ENCODE measurements around the gene C2orf92.

The C2orf92 gene

GRCh38 chr2:97739020-97739892 lies 69.7 kb downstream of the C2orf92 start:
- Histone ChIP-seq H3K27ac (no peak overlapping the region), H3K9me3 (ENCODE audit: low read depth, low read length) (no peaks in the 10 kb centered on the region), H3K4me3 (no peak overlapping the region), H3K9ac (ENCODE audit: insufficient read length) (no peak overlapping the region), H3K36me3 (ENCODE audit: insufficient read depth, low read length) (no peaks in the 10 kb centered on the region)
- no peak for DNase-seq (ENCODE audit: low read depth, low spot score)
- TF ChIP-seq POLR2AphosphoS5 (IDR thresholded peaks at IDR 0.05; ENCODE audit: borderline replicate concordance, low read depth, low read length) (no peak), EZH2 (IDR thresholded peaks at IDR 0.05) (no peak), FOXP2 (optimal IDR thresholded peaks at IDR 0.05; ENCODE audit: control extremely low read depth, extremely low read length, insufficient read depth) (no peak)

GRCh38 chr2:97739893-97740245 lies 70.4 kb downstream of the C2orf92 start:
- DNase-seq (ENCODE audit: low read depth, low spot score) = no peak
- Histone ChIP-seq H3K9me3 (ENCODE audit: low read depth, low read length) (no peaks in the 10 kb centered on the region), H3K9ac (ENCODE audit: insufficient read length) (no peak overlapping the region), H3K36me3 (ENCODE audit: insufficient read depth, low read length) (no peaks in the 10 kb centered on the region), H3K4me3 (no peak overlapping the region), H3K27ac (no peak overlapping the region)
- TF ChIP-seq EZH2 (IDR thresholded peaks at IDR 0.05) = no peak
- no peak for TF ChIP-seq POLR2AphosphoS5 (IDR thresholded peaks at IDR 0.05; ENCODE audit: borderline replicate concordance, low read depth, low read length)
- no peak for TF ChIP-seq FOXP2 (optimal IDR thresholded peaks at IDR 0.05; ENCODE audit: control extremely low read depth, extremely low read length, insufficient read depth)

- Histone ChIP-seq H3K4me3 (no peak overlapping the region), H3K9ac (ENCODE audit: insufficient read length) (no peak overlapping the region), H3K27ac (no peak overlapping the region), H3K9me3 (ENCODE audit: low read depth, low read length) (no peaks in the 10 kb centered on the region), H3K36me3 (ENCODE audit: insufficient read depth, low read length) (no peaks in the 10 kb centered on the region)
- TF ChIP-seq EZH2 (IDR thresholded peaks at IDR 0.05) (no peak), FOXP2 (optimal IDR thresholded peaks at IDR 0.05; ENCODE audit: control extremely low read depth, extremely low read length, insufficient read depth) (no peak), POLR2AphosphoS5 (IDR thresholded peaks at IDR 0.05; ENCODE audit: borderline replicate concordance, low read depth, low read length) (no peak)
- no peak for DNase-seq (ENCODE audit: low read depth, low spot score)
Observed at GRCh38 chr2:97740590-97741182, 71.2 kb downstream of the C2orf92 start.

- DNase-seq (ENCODE audit: low read depth, low spot score) = no peak
- Histone ChIP-seq H3K9ac (ENCODE audit: insufficient read length) (no peak overlapping the region), H3K9me3 (ENCODE audit: low read depth, low read length) (no peaks in the 10 kb centered on the region), H3K36me3 (ENCODE audit: insufficient read depth, low read length) (no peaks in the 10 kb centered on the region), H3K4me3 (no peak overlapping the region), H3K27ac (no peak overlapping the region)
- TF ChIP-seq FOXP2 (optimal IDR thresholded peaks at IDR 0.05; ENCODE audit: control extremely low read depth, extremely low read length, insufficient read depth) (no peak), EZH2 (IDR thresholded peaks at IDR 0.05) (no peak), POLR2AphosphoS5 (IDR thresholded peaks at IDR 0.05; ENCODE audit: borderline replicate concordance, low read depth, low read length) (no peak)
Observed at GRCh38 chr2:97741251-97741650, 71.7 kb downstream of the C2orf92 start.

GRCh38 chr2:97741686-97742085 lies 72.2 kb downstream of the C2orf92 start:
- no peak overlapping the region for H3K27ac ChIP-seq
- TF ChIP-seq POLR2AphosphoS5 (IDR thresholded peaks at IDR 0.05; ENCODE audit: borderline replicate concordance, low read depth, low read length) (no peak), FOXP2 (optimal IDR thresholded peaks at IDR 0.05; ENCODE audit: control extremely low read depth, extremely low read length, insufficient read depth) (no peak), EZH2 (IDR thresholded peaks at IDR 0.05) (no peak)
- H3K4me3 ChIP-seq = no peak overlapping the region
- DNase-seq (ENCODE audit: low read depth, low spot score) = no peak
- H3K36me3 ChIP-seq (ENCODE audit: insufficient read depth, low read length) = no peaks in the 10 kb centered on the region
- H3K9ac ChIP-seq (ENCODE audit: insufficient read length) = no peak overlapping the region
- no peaks in the 10 kb centered on the region for H3K9me3 ChIP-seq (ENCODE audit: low read depth, low read length)

- H3K36me3 ChIP-seq (ENCODE audit: insufficient read depth, low read length) = no peaks in the 10 kb centered on the region
- no peak overlapping the region for H3K27ac ChIP-seq
- no peak for DNase-seq (ENCODE audit: low read depth, low spot score)
- no peak overlapping the region for H3K4me3 ChIP-seq
- no peak overlapping the region for H3K9ac ChIP-seq (ENCODE audit: insufficient read length)
- H3K9me3 ChIP-seq (ENCODE audit: low read depth, low read length) = no peaks in the 10 kb centered on the region
- TF ChIP-seq FOXP2 (optimal IDR thresholded peaks at IDR 0.05; ENCODE audit: control extremely low read depth, extremely low read length, insufficient read depth) (no peak), EZH2 (IDR thresholded peaks at IDR 0.05) (no peak), POLR2AphosphoS5 (IDR thresholded peaks at IDR 0.05; ENCODE audit: borderline replicate concordance, low read depth, low read length) (no peak)
Observed at GRCh38 chr2:97742381-97742847, 72.9 kb downstream of the C2orf92 start.

GRCh38 chr2:97743913-97744312 lies 74.4 kb downstream of the C2orf92 start:
- TF ChIP-seq FOXP2 (optimal IDR thresholded peaks at IDR 0.05; ENCODE audit: control extremely low read depth, extremely low read length, insufficient read depth) (no peak), EZH2 (IDR thresholded peaks at IDR 0.05) (no peak), POLR2AphosphoS5 (IDR thresholded peaks at IDR 0.05; ENCODE audit: borderline replicate concordance, low read depth, low read length) (no peak)
- no peaks in the 10 kb centered on the region for H3K36me3 ChIP-seq (ENCODE audit: insufficient read depth, low read length)
- H3K9ac ChIP-seq (ENCODE audit: insufficient read length) = no peak overlapping the region
- no peak for DNase-seq (ENCODE audit: low read depth, low spot score)
- no peaks in the 10 kb centered on the region for H3K9me3 ChIP-seq (ENCODE audit: low read depth, low read length)
- no peak overlapping the region for H3K27ac ChIP-seq
- H3K4me3 ChIP-seq = no peak overlapping the region

GRCh38 chr2:97745474-97746174 lies 76.1 kb downstream of the C2orf92 start:
- no peak overlapping the region for H3K9ac ChIP-seq (ENCODE audit: insufficient read length)
- TF ChIP-seq FOXP2 (optimal IDR thresholded peaks at IDR 0.05; ENCODE audit: control extremely low read depth, extremely low read length, insufficient read depth) = no peak
- H3K27ac ChIP-seq = no peak overlapping the region
- H3K4me3 ChIP-seq = no peak overlapping the region
- H3K9me3 ChIP-seq (ENCODE audit: low read depth, low read length) = no peaks in the 10 kb centered on the region
- DNase-seq (ENCODE audit: low read depth, low spot score) = no peak
- no peaks in the 10 kb centered on the region for H3K36me3 ChIP-seq (ENCODE audit: insufficient read depth, low read length)

Measured in SK-N-MC (cell line).